MM.1S (cell line): ENCODE results near the gene GRIK4.

Experiments
- DNase-seq: peaks from one replicate; pipeline ENCODE4 v3.0.0-alpha.2; 2015
- H2AFZ ChIP-seq: fragments of 300-600 bp; sonication (generic); 2 replicates; pipeline ENCODE4 v1.6.0; 2016; ENCODE audit warnings: antibody characterized with exemption, low read length
- H3F3A ChIP-seq: fragments of 300-600 bp; sonication (generic); 2 replicates; pipeline ENCODE4 v1.6.1; 2016; ENCODE audit warnings: mild to moderate bottlenecking, antibody characterized with exemption, low read length, moderate library complexity, mixed read lengths; ENCODE audit not compliant: insufficient read depth
- H3K27ac ChIP-seq: fragments of 300-600 bp; sonication (generic); 2 replicates; pipeline ENCODE4 v1.5.1; 2016; ENCODE audit warnings: mild to moderate bottlenecking, low read length
- H3K27me3 ChIP-seq: fragments of 300-600 bp; sonication (generic); replicated peaks from 2 replicates; pipeline ENCODE4 v1.6.0; 2016; ENCODE audit warnings: low read length; ENCODE audit not compliant: insufficient read depth
- H3K36me3 ChIP-seq: fragments of 300-600 bp; sonication (generic); replicated peaks from 2 replicates; pipeline ENCODE4 v1.6.1; 2016; ENCODE audit warnings: mild to moderate bottlenecking, low read length, mixed read lengths; ENCODE audit not compliant: insufficient read depth
- H3K4me1 ChIP-seq: fragments of 300-600 bp; sonication (generic); 2 replicates; pipeline ENCODE4 v1.6.1; 2016; ENCODE audit warnings: low read length, mixed read lengths
- H3K4me2 ChIP-seq: fragments of 300-600 bp; sonication (generic); 2 replicates; pipeline ENCODE4 v1.6.0; 2016; ENCODE audit warnings: low read depth, low read length
- H3K4me3 ChIP-seq: fragments of 300-600 bp; sonication (generic); 2 replicates; pipeline ENCODE4 v1.5.1; 2016; ENCODE audit warnings: low read length, mixed read lengths
- H3K79me2 ChIP-seq: fragments of 300-600 bp; sonication (generic); 2 replicates; pipeline ENCODE4 v1.6.1; 2016; ENCODE audit warnings: mixed run types, low read length, mixed read lengths
- H3K9ac ChIP-seq: fragments of 300-600 bp; sonication (generic); 2 replicates; pipeline ENCODE4 v1.6.1; 2016; ENCODE audit warnings: low read length, mixed read lengths
- H3K9me2 ChIP-seq: fragments of 300-600 bp; sonication (generic); replicated peaks from 2 replicates; pipeline ENCODE4 v1.6.1; 2016; ENCODE audit warnings: mild to moderate bottlenecking, low read length, mixed read lengths; ENCODE audit not compliant: insufficient read depth
- H3K9me3 ChIP-seq: fragments of 300-600 bp; sonication (generic); replicated peaks from 2 replicates; pipeline ENCODE4 v1.6.1; 2016; ENCODE audit warnings: mild to moderate bottlenecking, low read length, mixed read lengths; ENCODE audit not compliant: insufficient read depth
- H4K20me1 ChIP-seq: fragments of 300-600 bp; sonication (generic); 2 replicates; pipeline ENCODE4 v1.6.1; 2016; ENCODE audit warnings: mild to moderate bottlenecking, low read length, moderate library complexity, mixed read lengths; ENCODE audit not compliant: insufficient read depth
- EZH2 ChIP-seq: fragments of 300-600 bp; sonication (generic); optimal IDR thresholded peaks from 2 replicates; pipeline ENCODE3; 2017; ENCODE audit warnings: low read depth, mild to moderate bottlenecking, antibody characterized with exemption, low read length, mixed read lengths
- EZH2phosphoT487 ChIP-seq: fragments of 300-600 bp; sonication (generic); IDR thresholded peaks from 2 replicates; pipeline ENCODE4 v1.6.1; 2018; ENCODE audit warnings: antibody characterized with exemption, low read length
- TF ChIP-seq, protein P1 (sequence below): fragments of 300-600 bp; sonication (generic); IDR thresholded peaks from 2 replicates; pipeline ENCODE4 v1.5.1; 2016; ENCODE audit warnings: antibody characterized with exemption, low read length, mixed read lengths

The GRIK4 gene

DNA sequence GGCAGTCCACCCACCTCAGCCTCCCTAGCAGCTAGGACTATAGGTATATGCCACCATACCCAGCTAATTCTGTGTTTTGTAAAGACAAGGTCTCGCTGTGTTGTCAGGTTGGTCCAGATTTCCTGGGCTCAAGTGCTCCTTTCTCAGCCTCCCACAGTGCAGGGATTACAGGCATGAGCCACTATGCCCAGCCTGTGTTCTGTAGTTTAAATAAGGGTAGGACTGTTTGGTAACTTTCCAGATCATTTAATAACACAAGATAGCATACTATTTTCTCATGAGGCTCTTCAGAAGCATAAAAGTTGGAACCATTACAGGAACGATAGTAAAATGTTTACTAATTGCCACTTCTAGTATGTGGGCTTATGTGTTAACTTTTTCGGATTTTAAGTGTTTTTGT, 38.0 kb upstream of the GRIK4 start:
- no peaks in the 10 kb centered on the region for H4K20me1 ChIP-seq

DNA sequence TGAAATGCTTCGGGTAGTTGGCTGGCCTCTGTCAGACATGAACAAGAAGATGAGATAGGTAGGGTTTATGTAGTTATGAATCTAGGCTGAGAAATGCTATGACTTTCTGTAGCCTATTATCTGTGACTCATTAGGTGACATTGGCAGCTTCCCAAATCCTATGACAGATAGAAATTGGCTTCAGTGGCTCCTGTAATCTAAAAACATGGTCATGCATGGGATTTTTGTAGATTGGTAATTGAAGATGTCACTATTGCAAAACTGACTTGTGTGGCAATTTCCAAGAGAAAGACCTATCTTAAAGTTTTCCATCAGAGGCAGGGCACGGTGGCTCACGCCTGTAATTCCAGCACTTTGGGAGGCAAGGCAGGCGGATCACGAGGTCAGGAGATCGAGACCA, 29.4 kb upstream of the GRIK4 start:
- no peaks in the 10 kb centered on the region for H4K20me1 ChIP-seq
- no peak overlapping the region for H3K4me2 ChIP-seq
- H3K4me3 ChIP-seq = no peak overlapping the region
- DNase-seq = no peak
- H3K79me2 ChIP-seq = no peaks in the 10 kb centered on the region
- peaks cover 11% of the 10 kb centered on the region for H3K4me1 ChIP-seq
- no peaks in the 10 kb centered on the region for H3K9me2 ChIP-seq
- H3K27me3 ChIP-seq = no peaks in the 10 kb centered on the region
- TF ChIP-seq, protein P1, sequence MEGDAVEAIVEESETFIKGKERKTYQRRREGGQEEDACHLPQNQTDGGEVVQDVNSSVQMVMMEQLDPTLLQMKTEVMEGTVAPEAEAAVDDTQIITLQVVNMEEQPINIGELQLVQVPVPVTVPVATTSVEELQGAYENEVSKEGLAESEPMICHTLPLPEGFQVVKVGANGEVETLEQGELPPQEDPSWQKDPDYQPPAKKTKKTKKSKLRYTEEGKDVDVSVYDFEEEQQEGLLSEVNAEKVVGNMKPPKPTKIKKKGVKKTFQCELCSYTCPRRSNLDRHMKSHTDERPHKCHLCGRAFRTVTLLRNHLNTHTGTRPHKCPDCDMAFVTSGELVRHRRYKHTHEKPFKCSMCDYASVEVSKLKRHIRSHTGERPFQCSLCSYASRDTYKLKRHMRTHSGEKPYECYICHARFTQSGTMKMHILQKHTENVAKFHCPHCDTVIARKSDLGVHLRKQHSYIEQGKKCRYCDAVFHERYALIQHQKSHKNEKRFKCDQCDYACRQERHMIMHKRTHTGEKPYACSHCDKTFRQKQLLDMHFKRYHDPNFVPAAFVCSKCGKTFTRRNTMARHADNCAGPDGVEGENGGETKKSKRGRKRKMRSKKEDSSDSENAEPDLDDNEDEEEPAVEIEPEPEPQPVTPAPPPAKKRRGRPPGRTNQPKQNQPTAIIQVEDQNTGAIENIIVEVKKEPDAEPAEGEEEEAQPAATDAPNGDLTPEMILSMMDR = no peak
- no peak for TF ChIP-seq EZH2
- no peak for TF ChIP-seq EZH2phosphoT487
- H3K9ac ChIP-seq = no peak overlapping the region
- H3K27ac ChIP-seq = no peak overlapping the region
- H3K36me3 ChIP-seq = peaks cover 8% of the 10 kb centered on the region
- H3K9me3 ChIP-seq = no peaks in the 10 kb centered on the region
- no peak overlapping the region for H2AFZ ChIP-seq
- H3F3A ChIP-seq = no peaks in the 10 kb centered on the region; the same call in 1 of the 2 replicates

More for the DNA sequence above, 38.0 kb upstream of the GRIK4 start:
- no peaks in the 10 kb centered on the region for H3K27me3 ChIP-seq
- TF ChIP-seq EZH2phosphoT487 = no peak
- no peak for TF ChIP-seq EZH2
- TF ChIP-seq, protein P1 = no peak
- H3K36me3 ChIP-seq = peaks cover 10% of the 10 kb centered on the region
- no peaks in the 10 kb centered on the region for H3F3A ChIP-seq
- no peak overlapping the region for H3K4me3 ChIP-seq
- no peak for DNase-seq
- no peak overlapping the region for H3K27ac ChIP-seq
- H3K4me1 ChIP-seq = peaks cover 6% of the 10 kb centered on the region
- no peak overlapping the region for H3K9ac ChIP-seq
- no peaks in the 10 kb centered on the region for H3K9me2 ChIP-seq
- no peaks in the 10 kb centered on the region for H3K79me2 ChIP-seq
- no peak overlapping the region for H2AFZ ChIP-seq
- H3K4me2 ChIP-seq = no peak overlapping the region
- no peaks in the 10 kb centered on the region for H3K9me3 ChIP-seq

DNA sequence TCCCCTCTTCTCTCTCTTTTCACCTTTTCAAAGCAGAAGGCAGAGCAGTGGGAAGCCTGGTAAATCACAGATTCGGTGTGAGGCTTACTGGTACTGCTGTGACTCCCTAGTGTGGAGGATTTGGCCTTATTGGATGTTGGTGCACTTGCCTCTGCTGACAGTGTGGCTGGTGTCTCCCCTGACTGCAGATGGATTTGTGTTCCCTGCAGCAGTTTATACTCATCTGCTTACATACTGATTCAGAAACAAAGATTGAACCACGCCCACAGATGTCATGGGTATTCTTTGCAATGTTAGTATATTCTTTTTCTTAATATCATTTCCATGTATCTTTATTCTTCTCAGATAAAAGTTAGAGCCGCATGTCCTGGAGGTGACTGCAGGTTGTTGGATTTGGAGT, 26.8 kb upstream of the GRIK4 start:
- Histone ChIP-seq H2AFZ (no peak overlapping the region), H3K27ac (no peak overlapping the region), H3K4me2 (no peak overlapping the region), H4K20me1 (no peaks in the 10 kb centered on the region), H3K4me3 (no peak overlapping the region), H3K9ac (no peak overlapping the region), H3K9me2 (no peaks in the 10 kb centered on the region), H3F3A (no peaks in the 10 kb centered on the region), H3K36me3 (peaks cover 8% of the 10 kb centered on the region), H3K9me3 (no peaks in the 10 kb centered on the region), H3K79me2 (no peaks in the 10 kb centered on the region), H3K27me3 (no peaks in the 10 kb centered on the region), H3K4me1 (no peaks in the 10 kb centered on the region)
- DNase-seq = no peak
- TF ChIP-seq EZH2phosphoT487 = no peak
- no peak for TF ChIP-seq EZH2
- TF ChIP-seq, protein P1 = no peak
